NCI-H1048 (cell line): ENCODE data around the gene HIF1A.
A peak's percentile ranks its signal among the peaks of the same experiment; 100 is the strongest.
"Not testable (repeated sequence)": the region's sequence is repeated elsewhere in the genome, so short reads cannot be mapped to it uniquely, and the experiment has no call there.

Experiments used
- DNase-seq: peaks from one replicate; lab custom pipeline; 2025; lab: John Stamatoyannopoulos, UW

Gene HIF1A

GRCh38 chr14:61749264-61749663 lies 54.0 kb downstream of the HIF1A start:
- DNase-seq = no peak

- DNase-seq = no peak
These were observed 54.6 kb downstream of the HIF1A start for GRCh38 chr14:61749867-61750266.

- DNase-seq = no peak
These were observed 55.6 kb downstream of the HIF1A start for GRCh38 chr14:61750708-61751474.

- no peak for DNase-seq
These were observed 56.2 kb downstream of the HIF1A start for GRCh38 chr14:61751475-61751989.

GRCh38 chr14:61752626-61753025 lies 57.3 kb downstream of the HIF1A start:
- DNase-seq = no peak

- DNase-seq = no peak
These were observed 58.3 kb downstream of the HIF1A start for GRCh38 chr14:61753631-61754030.

GRCh38 chr14:61754627-61755381 lies 59.5 kb downstream of the HIF1A start:
- no peak for DNase-seq

GRCh38 chr14:61755382-61755742 lies 60.0 kb downstream of the HIF1A start:
- not testable (repeated sequence) for DNase-seq

GRCh38 chr14:61756135-61756534 lies 60.8 kb downstream of the HIF1A start:
- DNase-seq = no peak

- no peak for DNase-seq
These were observed 64.6 kb downstream of the HIF1A start for GRCh38 chr14:61759878-61760277.

GRCh38 chr14:61761557-61761956 lies 66.2 kb downstream of the HIF1A start:
- DNase-seq = no peak

GRCh38 chr14:61761959-61762786 lies 66.9 kb downstream of the HIF1A start, which contains the start of gene SNAPC1:
TSS of gene SNAPC1 (plus strand) at chr14:61762420. CDS start at chr14:61762461, 41 bp downstream.
- peak; percentile 92 for DNase-seq

GRCh38 chr14:61764342-61765122 lies 69.2 kb downstream of the HIF1A start:
- no peak for DNase-seq

GRCh38 chr14:61765225-61765943 lies 70.1 kb downstream of the HIF1A start:
- no peak for DNase-seq

- no peak for DNase-seq
These were observed 70.8 kb downstream of the HIF1A start for GRCh38 chr14:61766151-61766550.

GRCh38 chr14:61768240-61768639 lies 72.9 kb downstream of the HIF1A start:
- DNase-seq = no peak

- DNase-seq = no peak
These were observed 74.6 kb downstream of the HIF1A start for GRCh38 chr14:61769893-61770292.

- no peak for DNase-seq
These were observed 79.5 kb downstream of the HIF1A start for GRCh38 chr14:61774861-61775260.

- DNase-seq = no peak
These were observed 84.8 kb downstream of the HIF1A start for GRCh38 chr14:61780125-61780524.

GRCh38 chr14:61797309-61797708 lies 102.0 kb downstream of the HIF1A start:
- DNase-seq = no peak
